AG09309 (cell line): Measurements from ENCODE around the gene SPSB2.

Experiments used
- DNase-seq: peaks from one replicate; pipeline ENCODE4 v3.0.0-alpha.2; 2010; ENCODE audit warnings: low read depth
- H3K4me3 ChIP-seq: 2 replicates; pipeline ENCODE4 v1.5.1; 2011; ENCODE audit warnings: mild to moderate bottlenecking, low read depth, low read length, moderate library complexity; ENCODE audit not compliant: control insufficient read depth
- CTCF ChIP-seq: IDR thresholded peaks from 2 replicates; pipeline ENCODE4 v1.5.1; 2011; ENCODE audit warnings: mild to moderate bottlenecking, low read depth, low read length, inconsistent platforms; ENCODE audit not compliant: insufficient read depth, control insufficient read depth; ENCODE audit errors: missing control alignments

SPSB2 gene

GRCh38 chr12:6847676-6848075, 25.4 kb downstream of the SPSB2 start:
- TF ChIP-seq CTCF, result no peak
- no peak overlapping the region for H3K4me3 ChIP-seq
- no peak for DNase-seq

- DNase-seq, result no peak
- H3K4me3 ChIP-seq, result no peak overlapping the region
- TF ChIP-seq CTCF, result no peak
Measured at GRCh38 chr12:6846316-6846869, 26.7 kb downstream of the SPSB2 start.

- no peak overlapping the region for H3K4me3 ChIP-seq
- TF ChIP-seq CTCF, result no peak
- no peak for DNase-seq
Measured at GRCh38 chr12:6845395-6845794, 27.7 kb downstream of the SPSB2 start.

GRCh38 chr12:6843118-6843902, 29.8 kb downstream of the SPSB2 start:
- TF ChIP-seq CTCF, result no peak
- no peak for DNase-seq
- H3K4me3 ChIP-seq, result no peak overlapping the region

GRCh38 chr12:6842075-6842474, 31.0 kb downstream of the SPSB2 start:
- no peak for DNase-seq
- TF ChIP-seq CTCF, result no peak
- no peak overlapping the region for H3K4me3 ChIP-seq

GRCh38 chr12:6840761-6841515, 32.2 kb downstream of the SPSB2 start, which contains the start of gene GNB3:
Gene GNB3, plus strand, starts transcription at chr12:6840925. Its CDS starts 363 bp downstream, at chr12:6841288.
- H3K4me3 ChIP-seq, result no peak within 1 kb of the TSS
- DNase-seq, result no peak
- no peak for TF ChIP-seq CTCF
